Chondrocyte (in vitro differentiated cells): ENCODE results near the gene RAPGEF3. TPM values are rescaled to one million over a fixed set of nuclear protein-coding genes. Genes with fewer than 3 reads are reported as not detected.

Experiments
- DNase-seq: peaks from one replicate; pipeline ENCODE4 v3.0.0; 2021; ENCODE audit warnings: mixed read lengths, low spot score
- H3K27ac Mint-ChIP-seq: one replicate; pipeline ENCODE4 v1.8.0; 2021; ENCODE audit warnings: mild to moderate bottlenecking, moderate library complexity, mixed read lengths; ENCODE audit not compliant: unreplicated experiment
- H3K27me3 Mint-ChIP-seq: 2 replicates; pipeline ENCODE4 v1.8.0; 2021; ENCODE audit warnings: low read depth, mixed read lengths
- H3K36me3 Mint-ChIP-seq: 2 replicates; pipeline ENCODE4 v1.8.0; 2021; ENCODE audit warnings: low read depth, mixed read lengths
- H3K4me1 Mint-ChIP-seq: 2 replicates; pipeline ENCODE4 v1.8.0; 2021; ENCODE audit warnings: low read depth, mild to moderate bottlenecking, mixed read lengths
- H3K4me3 Mint-ChIP-seq: one replicate; pipeline ENCODE4 v1.8.0; 2021; ENCODE audit warnings: mild to moderate bottlenecking, moderate library complexity, mixed read lengths; ENCODE audit not compliant: unreplicated experiment
- H3K9me3 Mint-ChIP-seq: 2 replicates; pipeline ENCODE4 v1.8.0; 2021; ENCODE audit warnings: low read depth, mixed read lengths
- CTCF ChIP-seq: fragments of 200-600 bp; sonication (generic); IDR thresholded peaks from 2 replicates; pipeline ENCODE4 v1.5.0; 2021; ENCODE audit warnings: antibody characterized with exemption, mild to moderate bottlenecking, moderate library complexity
- total RNA-seq: library from RNA; stranded (reverse); gene quantifications from 3 replicates; pipeline ENCODE4 v1.2.1, GENCODE V29; 2021

Gene RAPGEF3
- total RNA-seq, 1 donor from 2014 or later, result 1.3 TPM

GRCh38 chr12:47803191-47803875 lies 44.7 kb upstream of the RAPGEF3 start:
- peaks cover 1% of the 10 kb centered on the region for H3K36me3 Mint-ChIP-seq
- no peak for TF ChIP-seq CTCF
- H3K27ac Mint-ChIP-seq, result peak overlapping the region; percentile 69
- peaks cover 77% of the 10 kb centered on the region for H3K4me1 Mint-ChIP-seq
- H3K9me3 Mint-ChIP-seq, result no peaks in the 10 kb centered on the region
- no peak overlapping the region for H3K4me3 Mint-ChIP-seq
- no peak for DNase-seq
- H3K27me3 Mint-ChIP-seq, result no peaks in the 10 kb centered on the region

DNA sequence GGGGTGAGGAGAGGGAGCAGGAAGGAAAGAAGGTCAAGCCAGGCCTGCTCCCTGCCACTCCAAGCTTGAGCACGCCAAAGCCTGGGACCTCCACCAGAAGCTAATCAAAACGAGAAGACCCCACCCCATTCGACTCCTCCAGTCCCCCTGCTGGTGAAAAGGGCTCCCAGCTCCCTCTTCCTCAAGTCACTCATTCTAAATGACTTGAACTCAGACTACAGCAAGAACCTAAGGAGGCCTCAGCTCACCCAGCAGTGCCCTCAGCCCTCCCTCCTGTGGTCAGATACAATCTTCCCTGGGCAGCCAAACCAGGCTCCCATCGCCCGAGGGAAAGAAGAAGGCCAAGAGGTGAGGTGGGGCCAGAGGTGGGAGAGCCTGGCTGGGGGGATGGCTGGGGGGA lies 43.6 kb upstream of the RAPGEF3 start:
- Mint-ChIP-seq H3K4me1 (peaks cover 67% of the 10 kb centered on the region), H3K4me3 (no peak overlapping the region), H3K27me3 (no peaks in the 10 kb centered on the region), H3K27ac (no peak overlapping the region), H3K9me3 (no peaks in the 10 kb centered on the region), H3K36me3 (peaks cover 1% of the 10 kb centered on the region)
- peak; percentile 39 for TF ChIP-seq CTCF
- no peak for DNase-seq

GRCh38 chr12:47801904-47802246 lies 43.2 kb upstream of the RAPGEF3 start:
- peaks cover 1% of the 10 kb centered on the region for H3K36me3 Mint-ChIP-seq
- no peak overlapping the region for H3K27ac Mint-ChIP-seq
- H3K27me3 Mint-ChIP-seq, result no peaks in the 10 kb centered on the region
- DNase-seq, result no peak
- no peak overlapping the region for H3K4me3 Mint-ChIP-seq
- H3K4me1 Mint-ChIP-seq, result peaks cover 62% of the 10 kb centered on the region
- TF ChIP-seq CTCF, result no peak
- no peaks in the 10 kb centered on the region for H3K9me3 Mint-ChIP-seq

DNA sequence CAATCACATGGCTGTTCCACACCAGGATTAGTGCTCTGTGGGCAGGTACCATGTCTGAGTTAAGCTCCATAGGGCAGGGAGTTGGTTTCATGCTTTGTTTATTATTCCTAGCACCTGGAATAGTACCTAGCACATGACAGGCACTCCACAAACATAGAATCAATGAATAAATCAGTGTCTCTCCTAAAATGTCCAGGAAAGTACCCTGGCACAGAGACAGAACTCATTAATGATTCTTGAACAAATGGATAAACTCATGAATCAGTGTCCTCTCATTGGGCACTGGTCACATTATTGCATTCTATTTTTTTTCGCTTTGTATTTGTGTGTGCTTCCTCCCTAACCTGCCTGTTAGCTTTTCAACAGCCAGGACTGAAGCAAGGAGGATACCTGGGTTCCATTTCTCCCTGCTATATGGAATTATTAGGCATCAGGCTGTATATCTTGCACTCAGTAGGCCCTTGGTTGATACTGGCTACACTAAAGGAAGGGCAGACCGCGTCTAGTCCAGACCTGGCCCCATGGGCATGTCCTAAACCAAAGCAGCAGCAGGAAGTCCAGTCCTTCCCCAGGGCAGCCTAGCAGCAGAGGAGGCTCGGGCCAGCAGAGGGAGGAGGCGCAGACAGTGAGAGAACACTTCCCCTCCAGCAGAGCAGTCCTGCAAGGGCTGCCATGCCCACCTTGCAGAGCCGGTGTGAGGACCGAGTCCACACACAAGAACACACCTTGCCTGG lies 42.7 kb upstream of the RAPGEF3 start:
- Mint-ChIP-seq H3K4me3 (no peak overlapping the region), H3K27me3 (no peaks in the 10 kb centered on the region), H3K27ac (peak overlapping the region; percentile 49), H3K9me3 (no peaks in the 10 kb centered on the region), H3K36me3 (peaks cover 1% of the 10 kb centered on the region), H3K4me1 (peaks cover 58% of the 10 kb centered on the region)
- no peak for TF ChIP-seq CTCF
- DNase-seq, result no peak

GRCh38 chr12:47800582-47800981 lies 41.9 kb upstream of the RAPGEF3 start:
- Mint-ChIP-seq H3K27me3 (no peaks in the 10 kb centered on the region), H3K4me3 (no peak overlapping the region), H3K4me1 (peaks cover 53% of the 10 kb centered on the region), H3K9me3 (no peaks in the 10 kb centered on the region), H3K27ac (peak overlapping the region; percentile 47), H3K36me3 (peaks cover 1% of the 10 kb centered on the region)
- DNase-seq, result no peak
- no peak for TF ChIP-seq CTCF
